CD1c-positive myeloid dendritic cell (primary cell): Measurements from ENCODE around the gene SLAMF1.
A peak's percentile ranks its signal among the peaks of the same experiment; 100 is the strongest.

Experiments
- DNase-seq: peaks from one replicate; pipeline ENCODE4 v3.0.0-alpha.2; 2016; ENCODE audit errors: extremely low spot score

The SLAMF1 gene

DNA sequence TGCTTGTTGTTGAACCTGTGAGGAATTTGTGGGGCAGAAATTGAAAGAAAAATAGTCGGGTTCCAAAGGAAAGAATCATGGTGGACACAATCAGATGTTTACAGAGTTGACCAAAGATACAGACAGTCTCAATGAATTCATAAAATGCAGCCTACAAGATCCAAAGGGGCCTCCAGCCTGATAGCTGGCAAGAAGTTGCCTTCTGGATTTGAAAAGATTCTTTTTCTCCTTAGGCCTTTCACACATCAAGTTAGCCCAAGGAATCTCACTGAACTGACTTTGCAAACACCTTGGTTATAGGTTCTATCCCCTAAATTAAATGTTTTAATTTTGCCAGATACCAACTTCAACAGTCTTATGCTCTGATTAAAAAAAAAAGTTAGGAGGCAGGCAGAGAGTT is 21.5 kb downstream of the SLAMF1 start:
- no peak for DNase-seq

DNA sequence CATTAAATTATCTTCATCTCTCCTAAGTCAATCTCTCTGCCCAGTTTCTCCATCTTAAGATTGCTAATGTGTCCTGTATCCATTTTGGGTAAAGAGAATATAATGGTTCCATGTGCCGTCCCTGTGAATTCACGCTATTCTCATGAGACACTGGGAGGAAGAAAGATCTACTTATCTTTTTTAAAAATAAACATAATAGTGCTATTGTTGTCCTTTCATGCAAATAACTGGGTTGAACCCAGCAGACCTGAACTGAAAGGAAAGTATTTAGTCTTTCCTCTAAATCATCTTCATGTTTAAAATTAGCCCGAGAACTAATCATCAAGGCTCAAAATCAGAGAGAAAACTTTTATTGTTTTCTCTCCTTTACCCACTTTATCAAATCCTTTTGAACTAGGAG is 22.4 kb downstream of the SLAMF1 start:
- DNase-seq, result no peak

DNA sequence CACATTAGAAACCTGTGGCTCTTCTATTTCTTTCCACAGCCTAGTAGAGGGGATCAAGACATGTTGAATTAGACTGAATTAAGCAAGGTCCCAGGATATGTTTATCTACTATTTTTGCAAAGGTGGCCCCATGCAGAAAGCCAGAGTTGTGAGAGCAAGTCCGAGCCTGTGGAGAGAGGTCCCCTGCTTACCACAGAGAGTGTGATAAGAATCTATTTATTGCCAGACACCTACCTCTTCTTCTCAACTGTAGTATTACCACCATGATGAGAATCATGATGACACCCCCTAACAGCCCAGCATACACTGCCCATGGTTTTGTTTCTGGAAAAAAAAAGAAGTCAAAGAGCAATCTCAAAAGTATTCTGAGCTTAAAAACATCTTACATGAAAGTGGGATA is 23.0 kb downstream of the SLAMF1 start:
- DNase-seq, result no peak

DNA sequence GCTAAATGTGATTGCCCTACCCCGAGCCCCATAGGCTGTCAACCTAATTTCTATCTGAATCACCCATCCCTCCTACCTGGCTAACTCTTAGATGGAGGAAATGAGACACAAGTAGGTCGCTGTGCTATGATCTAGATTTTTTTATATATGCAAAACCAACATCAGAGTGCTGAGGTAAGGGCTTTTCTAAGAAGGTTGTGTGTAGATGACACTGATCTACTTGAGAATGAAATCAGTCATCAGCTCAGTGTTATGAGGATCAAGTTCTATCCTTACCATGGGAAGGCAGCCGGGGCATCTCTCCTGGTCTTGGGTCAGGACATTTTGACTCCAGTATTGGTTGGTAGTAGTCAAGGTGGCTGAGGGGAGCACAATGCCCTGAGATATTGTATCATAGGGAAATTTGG is 23.6 kb downstream of the SLAMF1 start:
- peak; percentile 11 for DNase-seq

DNA sequence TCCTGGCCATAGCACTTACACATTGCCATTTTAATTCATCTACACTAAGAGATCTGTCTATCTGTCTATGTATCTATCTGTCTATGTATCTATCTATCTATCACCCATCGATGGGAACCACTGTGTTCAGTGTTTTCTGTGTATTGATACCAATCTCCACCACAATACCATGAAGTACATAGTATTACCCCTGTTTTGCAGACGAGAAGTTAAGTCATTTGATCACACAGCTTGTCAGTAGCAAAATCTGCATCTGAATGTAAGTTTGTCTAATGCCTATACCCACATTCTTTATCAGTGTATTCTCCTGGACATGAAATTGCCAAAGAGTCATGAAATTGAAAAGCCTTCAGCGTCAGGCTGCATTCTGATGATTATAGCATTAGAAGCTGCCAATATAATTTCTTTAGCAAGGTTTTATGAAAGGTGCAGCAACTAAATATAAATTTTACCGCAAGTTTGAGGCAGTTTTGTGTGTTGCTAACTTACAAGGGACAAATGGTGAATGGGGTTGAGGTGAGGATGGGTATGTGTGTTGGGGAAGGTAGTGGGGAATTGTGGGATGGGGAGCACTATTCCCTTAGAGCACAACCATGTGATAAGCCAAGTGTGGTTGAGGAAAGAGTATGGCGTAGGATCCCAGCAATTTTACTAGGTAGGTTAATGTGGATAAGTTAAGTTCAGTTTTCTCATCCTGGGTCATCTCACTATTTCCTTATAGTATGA is 24.2 kb downstream of the SLAMF1 start:
- DNase-seq, result no peak

DNA sequence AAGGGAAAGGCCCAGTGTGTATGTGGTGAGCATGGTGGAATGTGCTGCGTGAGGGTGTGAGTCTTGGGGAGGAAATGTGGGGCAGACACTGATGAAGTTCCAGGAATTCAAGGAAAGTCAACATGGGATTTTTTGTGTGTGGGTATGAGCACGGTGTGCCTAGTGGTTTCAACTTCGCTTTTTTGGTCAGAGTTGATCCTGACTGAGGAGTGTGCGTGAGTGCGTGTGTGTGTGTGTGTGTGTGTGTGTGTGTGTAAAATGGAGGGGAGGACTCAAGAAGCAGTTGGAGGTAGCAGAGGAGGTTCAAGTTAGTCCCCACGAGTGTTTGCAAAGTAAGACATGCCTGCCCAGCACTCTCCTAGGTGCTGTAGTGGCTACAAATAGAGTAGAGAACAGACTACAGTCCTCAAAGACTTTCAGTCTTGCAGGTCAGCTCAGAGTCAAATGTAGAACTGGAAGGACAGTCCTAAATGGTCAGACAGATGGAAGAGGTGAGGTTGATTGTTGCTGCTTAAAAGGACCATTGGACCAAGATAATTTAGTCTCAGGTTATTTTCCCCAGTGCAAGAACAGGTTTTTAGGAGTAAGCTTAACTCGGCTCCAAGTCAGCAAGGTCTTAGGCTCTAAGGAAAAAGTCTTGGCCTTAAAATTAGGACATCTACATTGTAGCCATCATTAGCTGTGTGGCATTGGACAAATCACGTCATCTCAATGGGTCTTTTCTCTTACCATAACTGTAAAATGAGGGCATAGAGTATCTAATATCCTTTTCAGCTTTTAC is 25.0 kb downstream of the SLAMF1 start:
- peak; percentile 52 for DNase-seq

DNA sequence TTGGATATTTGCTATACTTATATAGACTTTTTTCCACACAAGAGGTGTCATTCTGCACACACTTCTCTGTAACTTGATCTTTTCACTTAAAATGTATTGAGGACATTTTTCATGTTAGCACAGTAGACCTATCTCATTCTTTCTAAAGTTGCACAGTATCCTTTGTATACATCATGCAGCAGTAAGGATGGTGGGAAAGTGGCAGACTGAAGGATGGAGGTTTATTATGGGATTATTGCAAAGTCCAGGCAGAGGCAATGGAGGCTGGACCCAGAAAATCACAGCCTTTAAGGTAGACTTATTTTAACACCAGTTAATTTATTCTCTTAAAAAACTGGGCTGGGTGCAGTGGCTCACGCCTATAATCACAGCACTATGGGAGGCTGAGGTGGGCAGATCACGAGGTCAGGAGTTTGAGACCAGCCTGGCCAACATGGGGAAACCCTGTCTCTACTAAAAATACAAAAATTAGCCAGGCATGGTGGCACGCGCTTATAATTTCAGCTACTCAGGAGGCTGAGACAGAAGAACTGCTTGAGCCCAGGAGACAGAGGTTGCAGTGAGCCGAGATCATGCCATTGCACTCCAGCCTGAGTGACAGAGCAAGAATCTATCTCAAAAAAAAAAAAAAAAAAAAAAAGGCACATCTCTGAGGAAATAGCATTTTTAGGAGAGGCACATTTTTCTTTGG is 25.8 kb downstream of the SLAMF1 start:
- DNase-seq, result no peak

DNA sequence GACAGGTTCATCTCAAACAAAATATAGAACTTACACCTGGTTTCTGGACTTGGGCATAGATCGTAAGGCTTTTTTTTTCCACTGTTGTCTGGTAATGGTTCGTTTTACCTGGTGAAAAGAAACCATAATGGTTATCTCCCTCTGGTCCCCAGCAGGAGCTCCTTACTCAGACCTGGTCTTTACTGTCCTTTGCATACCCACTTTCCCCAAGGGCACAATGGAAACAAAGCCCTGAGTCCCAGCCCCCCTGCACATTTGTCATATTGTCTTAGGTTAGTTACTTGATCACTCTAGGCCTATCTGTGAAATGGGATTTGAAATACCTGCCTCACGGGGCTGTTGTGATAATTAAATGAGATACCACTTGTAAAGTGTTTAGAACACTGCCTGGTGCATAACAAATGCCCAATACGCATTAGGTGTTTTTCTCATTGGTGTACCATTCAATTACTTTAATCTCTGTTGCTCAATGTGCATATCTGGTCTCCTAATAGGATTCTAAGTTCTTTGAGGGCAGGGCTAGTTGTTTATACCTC is 27.0 kb downstream of the SLAMF1 start:
- no peak for DNase-seq

DNA sequence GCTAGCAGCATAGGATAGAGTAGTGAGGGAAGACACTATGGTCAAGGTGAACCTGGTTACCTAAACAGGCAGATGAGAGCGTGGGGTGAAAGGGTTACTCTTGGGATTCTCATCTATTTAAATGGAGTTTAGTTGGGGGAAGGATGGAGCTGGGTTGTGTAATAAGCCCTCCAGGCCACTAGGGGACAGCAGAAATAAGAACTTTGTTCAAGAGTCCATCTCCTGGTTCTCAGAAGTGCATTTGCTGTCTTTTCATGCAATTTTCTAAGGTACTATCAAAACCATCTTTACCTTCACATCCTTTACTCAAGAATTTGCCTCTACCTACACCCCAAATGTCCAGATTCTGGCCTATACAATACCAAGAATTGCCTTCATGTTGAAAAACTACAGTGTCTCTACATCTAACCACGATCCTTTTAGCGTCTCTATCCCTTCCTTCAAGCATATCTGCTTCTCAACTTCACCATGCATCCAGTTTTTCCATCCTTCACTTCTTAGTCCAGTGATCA is 28.0 kb downstream of the SLAMF1 start:
- DNase-seq, result peak; percentile 58

DNA sequence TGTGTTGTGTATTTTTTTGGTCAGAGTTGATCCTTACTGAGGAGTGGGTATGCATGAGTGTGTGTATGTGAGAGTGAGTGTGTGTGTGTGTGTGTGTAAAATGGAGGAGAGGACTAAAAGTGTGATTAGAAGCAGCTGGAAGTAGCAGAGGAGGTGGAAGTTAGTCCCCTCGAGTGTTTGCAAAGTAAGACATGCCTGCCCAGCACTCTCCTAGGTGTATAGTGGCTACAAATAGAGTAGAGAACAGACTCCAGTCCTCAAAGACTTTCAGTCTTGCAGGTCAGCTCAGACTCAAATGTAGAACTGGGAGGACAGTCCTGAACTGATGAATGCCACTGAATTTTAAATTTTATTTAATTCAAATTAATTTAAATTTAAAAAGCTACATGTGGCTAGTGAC is 28.5 kb downstream of the SLAMF1 start:
- DNase-seq, result no peak

DNA sequence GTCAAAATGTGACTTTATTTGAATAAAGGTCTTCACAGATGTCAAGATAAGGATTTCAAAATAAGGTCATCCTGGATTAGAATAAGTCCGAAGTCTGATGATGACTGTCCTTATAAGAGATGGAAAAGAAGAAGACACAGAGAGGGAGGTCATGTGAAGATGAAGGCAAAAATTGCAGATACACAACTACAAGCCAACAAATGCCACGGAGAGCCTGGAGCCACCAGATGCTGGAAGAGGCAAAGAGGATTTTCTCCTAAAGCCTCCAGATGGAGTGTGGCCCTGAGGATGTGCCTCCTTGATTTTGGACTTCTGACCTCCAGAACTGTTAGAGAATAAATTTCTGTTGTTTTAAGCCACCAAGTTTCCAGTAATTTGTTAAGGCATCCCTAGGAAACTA is 31.2 kb downstream of the SLAMF1 start:
- no peak for DNase-seq

DNA sequence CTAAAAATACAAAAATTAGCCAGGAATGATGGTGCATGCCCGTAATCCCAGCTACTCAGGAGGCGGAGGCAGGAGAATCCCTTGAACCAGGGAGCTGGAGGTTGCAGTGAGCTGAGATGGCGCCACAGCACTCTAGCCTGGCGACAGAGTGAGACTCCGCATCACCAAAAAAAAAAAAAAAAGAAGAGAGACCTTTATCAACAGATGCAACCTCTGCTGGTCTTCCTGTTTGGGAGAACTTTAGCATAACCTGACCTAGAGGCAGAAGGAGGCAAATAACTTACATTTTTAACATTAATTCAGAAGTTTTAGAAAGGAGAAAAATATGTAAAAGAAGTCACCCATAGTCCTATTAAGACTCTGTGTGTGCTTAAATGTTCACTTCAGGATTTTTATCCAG is 32.4 kb downstream of the SLAMF1 start:
- DNase-seq, result no peak

DNA sequence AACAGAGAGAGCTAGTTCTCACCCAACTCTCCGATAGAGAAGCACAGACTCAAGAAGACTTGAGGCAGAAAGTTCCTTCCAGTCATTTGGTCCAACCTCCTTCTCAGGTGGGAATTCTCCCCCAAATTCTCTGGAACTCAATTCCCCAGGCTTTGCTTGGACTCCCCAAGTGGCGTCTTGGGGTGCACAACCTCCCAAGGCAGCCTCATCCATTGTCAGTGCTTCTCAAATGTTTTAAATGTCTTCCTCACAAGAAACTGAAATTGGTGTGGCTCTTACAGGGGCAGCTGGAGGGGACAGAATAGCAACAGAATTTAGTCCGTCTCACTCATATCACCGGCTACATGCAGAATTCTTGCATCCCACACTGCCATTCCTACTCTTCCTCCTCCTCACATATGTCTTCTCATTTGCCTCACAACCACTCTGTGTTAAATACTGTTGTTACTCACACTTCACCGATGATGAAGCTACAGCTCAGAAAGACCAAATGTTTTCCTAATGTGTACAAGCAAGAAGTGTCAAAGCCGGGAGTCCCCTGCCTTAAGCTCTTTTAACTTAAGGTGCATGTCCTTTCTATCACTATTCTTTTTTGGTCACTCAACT is 34.1 kb downstream of the SLAMF1 start:
- DNase-seq, result no peak

DNA sequence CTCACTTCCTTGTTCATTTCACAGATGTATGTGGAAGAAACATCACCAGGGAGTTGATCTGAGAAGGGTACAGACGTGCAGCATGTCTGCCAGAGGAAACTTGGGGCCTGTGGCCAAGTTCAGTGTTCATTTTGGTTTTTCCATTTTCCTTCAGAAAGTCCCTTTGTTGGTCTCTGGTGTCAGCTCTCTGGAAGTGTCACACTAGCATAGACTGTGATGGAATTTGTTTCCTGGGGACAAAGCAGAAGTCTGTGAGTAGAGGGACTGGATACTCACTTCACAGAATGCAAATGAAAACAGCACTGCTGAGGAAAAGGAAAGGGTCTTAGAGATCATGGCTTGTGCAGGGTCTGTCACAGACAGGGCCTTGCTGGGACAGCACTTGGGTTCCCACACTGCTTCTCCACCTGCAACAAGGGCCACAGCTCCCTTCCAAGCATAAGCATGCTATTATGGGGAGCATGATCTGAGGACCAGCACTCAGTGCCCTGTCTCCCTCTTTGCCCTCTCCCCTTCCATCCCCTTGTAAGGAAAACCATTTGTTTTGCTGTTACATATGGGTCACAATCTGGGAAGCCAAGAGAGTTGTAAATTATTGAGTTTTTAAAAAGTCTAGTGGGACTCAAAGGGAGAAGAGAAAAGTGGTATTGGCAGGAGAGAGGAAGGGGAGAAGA is 36.1 kb downstream of the SLAMF1 start:
- peak; percentile 46 for DNase-seq

DNA sequence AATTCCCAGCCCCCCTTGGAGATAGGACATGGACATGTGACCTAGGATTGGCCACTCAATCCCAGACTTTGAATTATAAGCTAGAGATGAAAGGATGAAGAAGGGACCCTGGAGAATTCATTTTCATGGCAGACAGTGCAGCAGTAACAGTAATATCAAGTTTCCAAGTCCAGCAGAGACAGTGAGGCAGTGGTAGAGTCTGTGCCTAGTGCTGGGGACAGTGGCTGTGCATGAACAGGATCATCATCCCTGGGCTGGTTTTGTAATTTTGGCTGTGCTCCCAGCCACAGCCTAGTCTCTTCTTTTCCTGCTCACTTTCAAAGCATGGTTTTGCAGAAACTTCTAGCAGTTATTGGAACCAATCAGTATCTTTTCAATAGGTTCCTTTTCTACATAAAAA is 37.9 kb downstream of the SLAMF1 start:
- no peak for DNase-seq

DNA sequence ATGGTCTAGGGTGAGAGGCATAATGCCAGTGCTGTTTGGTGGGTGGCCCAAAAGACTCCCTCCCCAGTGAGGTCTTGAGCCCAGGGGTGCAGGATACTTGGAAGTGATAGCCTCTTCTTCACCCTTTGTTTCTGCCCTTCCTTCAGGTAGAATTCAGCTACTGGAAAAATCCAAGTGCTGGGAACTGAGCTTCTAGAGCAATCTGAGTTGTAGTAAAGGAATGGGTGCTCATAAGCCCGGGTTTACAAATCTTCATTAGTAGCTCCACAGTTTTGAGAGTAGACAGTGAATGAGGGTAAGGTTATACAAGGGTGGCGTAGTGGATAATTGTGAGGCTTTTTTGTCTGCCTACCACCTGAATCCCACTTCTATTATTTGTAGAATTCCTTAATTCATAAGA is 38.3 kb downstream of the SLAMF1 start:
- DNase-seq, result no peak

DNA sequence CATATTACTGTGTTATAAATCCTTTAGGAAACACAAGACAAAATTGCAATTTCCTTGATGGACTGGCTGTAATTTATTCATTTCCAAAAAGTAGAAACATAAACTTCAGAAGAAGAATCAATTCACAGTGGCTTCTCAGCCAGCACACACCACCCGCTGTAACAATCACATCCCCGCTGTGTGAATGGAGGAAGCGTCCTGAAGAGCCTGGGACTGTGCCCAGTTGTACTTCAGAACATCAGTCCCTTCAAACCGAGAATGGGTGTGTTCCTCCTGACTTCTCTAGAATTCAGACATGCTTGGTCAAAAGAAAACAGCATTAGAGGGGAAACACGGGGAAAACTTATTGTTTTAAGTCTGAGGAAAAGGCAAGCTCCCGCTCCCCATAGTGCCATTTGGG is 38.8 kb downstream of the SLAMF1 start:
- peak; percentile 37 for DNase-seq

DNA sequence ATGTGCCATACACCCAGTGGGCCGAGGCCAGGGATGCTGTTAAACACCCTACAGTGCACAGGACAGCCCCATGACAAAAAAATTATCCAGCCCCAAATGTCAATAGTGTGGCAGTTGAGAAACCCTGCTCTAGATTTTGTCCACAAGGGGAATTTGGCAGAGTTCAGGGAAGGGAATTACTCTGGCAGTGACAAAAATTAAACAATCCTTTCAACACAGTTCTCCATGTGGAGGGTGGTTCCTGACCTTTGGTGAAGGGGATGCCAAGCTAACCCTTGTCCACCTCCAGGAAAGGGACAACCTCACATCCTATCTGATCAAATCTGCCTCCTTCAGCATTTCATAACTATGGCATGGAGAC is 39.2 kb downstream of the SLAMF1 start:
- no peak for DNase-seq

DNA sequence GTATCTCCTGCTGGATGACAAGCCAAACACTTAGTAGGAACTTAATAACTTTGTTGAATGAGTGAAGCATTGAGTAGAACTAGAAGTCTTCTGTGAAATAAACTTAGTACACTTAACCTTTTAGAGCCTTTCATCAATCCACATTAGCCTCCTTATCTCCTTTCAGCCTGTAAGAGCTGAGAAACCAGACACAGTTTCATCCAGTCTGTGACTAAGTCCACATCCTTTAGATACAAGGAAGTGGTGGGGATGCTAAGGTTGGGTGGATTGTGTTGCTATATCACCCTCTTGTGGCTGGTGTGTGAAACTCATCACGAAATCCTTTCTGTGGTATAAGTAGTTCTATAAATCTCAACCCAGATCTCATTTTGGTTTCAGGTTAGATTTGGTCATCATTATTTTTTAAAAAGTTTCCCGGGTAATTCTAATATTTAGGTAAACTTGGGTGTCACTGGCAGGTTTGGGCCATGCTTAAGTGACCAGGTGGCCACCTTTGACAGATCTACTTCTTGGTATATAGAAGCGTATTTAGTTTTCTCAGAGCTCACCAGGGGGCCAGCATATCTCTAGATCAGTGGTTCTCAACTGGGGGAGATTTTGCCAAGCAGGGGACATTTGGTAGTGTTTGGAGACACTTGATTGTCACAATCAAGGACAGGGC is 39.7 kb downstream of the SLAMF1 start:
- peak; percentile 89 for DNase-seq

DNA sequence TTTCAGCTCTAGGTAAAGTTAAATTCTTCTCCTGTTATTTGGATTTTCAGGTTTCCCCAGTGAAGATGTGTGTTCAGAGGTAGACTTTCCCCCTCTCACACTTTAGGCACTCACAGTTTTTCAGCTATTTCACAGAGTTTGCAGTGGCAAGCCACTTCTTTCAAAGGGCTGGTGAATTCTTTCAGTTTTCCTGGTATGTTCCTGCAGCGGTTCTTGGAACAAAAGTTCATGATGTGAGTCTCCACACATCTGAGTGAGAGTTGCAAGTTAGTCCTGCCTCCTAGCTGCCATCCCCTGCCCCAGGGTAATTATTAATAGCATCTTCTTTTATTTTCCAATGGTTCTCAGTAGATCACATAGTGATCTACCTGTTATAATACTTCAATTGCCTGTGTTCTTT is 40.2 kb downstream of the SLAMF1 start:
- no peak for DNase-seq
